CD4-positive, alpha-beta memory T cell (primary cell): ENCODE data around the gene PODNL1. TPM values are rescaled to one million over a fixed set of nuclear protein-coding genes. Genes with fewer than 3 reads are reported as not detected.

ENCODE experiments used
- CTCF ChIA-PET: fragments of 350-600 bp; sonication (Branson Sonifier 250); formaldehyde crosslinking; loops from one replicate; lab custom pipeline; 2021; ENCODE audit warnings: inconsistent platforms; ENCODE audit not compliant: partially characterized antibody; lab: Charles Lee
- POLR2A ChIA-PET: fragments of 350-600 bp; sonication (Branson Sonifier 250); formaldehyde crosslinking; loops from one replicate; lab custom pipeline; 2021; ENCODE audit not compliant: partially characterized antibody; lab: Charles Lee
- DNase-seq, 5 donors: peaks; one replicate each; pipeline versions ENCODE4 v3.0.0 to v3.0.0-alpha.2; 2020 to 2022; ENCODE audit warnings: mixed read lengths in 1 of 5
- H3K27ac ChIP-seq: one replicate; pipeline ENCODE4 v1.7.0; 2013; ENCODE audit warnings: low read depth, low read length
- H3K27me3 ChIP-seq: 2 replicates; pipeline ENCODE4 v1.7.0; 2013; ENCODE audit warnings: mild to moderate bottlenecking, low read length, moderate library complexity; ENCODE audit not compliant: insufficient read depth
- H3K36me3 ChIP-seq: 2 replicates; pipeline ENCODE4 v1.7.0; 2013; ENCODE audit warnings: mild to moderate bottlenecking, low read length, moderate library complexity; ENCODE audit not compliant: insufficient read depth
- H3K4me1 ChIP-seq: 2 replicates; pipeline ENCODE4 v1.7.0; 2013; ENCODE audit warnings: mild to moderate bottlenecking, low read length, moderate library complexity; ENCODE audit not compliant: insufficient read depth
- H3K4me3 ChIP-seq, 2 donors: one replicate each; pipeline ENCODE4 v1.7.0; 2013; ENCODE audit warnings: low read length in 2 of 2, mild to moderate bottlenecking in 1 of 2
- H3K9me3 ChIP-seq, 2 donors: one replicate each; pipeline ENCODE4 v1.7.0; 2013; ENCODE audit warnings: low read length in 2 of 2, control low read depth in 1 of 2; ENCODE audit not compliant: control insufficient read depth in 1 of 2
- H3K27ac Mint-ChIP-seq, 7 donors: one replicate each; pipeline ENCODE4 v1.8.0; 2020 to 2021; ENCODE audit warnings: mixed read lengths in 7 of 7, mild to moderate bottlenecking in 6 of 7, inconsistent platforms in 3 of 7, moderate library complexity in 3 of 7
- H3K27me3 Mint-ChIP-seq, 2 donors: one replicate each; pipeline ENCODE4 v1.8.0; 2020 to 2021; ENCODE audit warnings: mixed read lengths in 2 of 2
- H3K36me3 Mint-ChIP-seq, 2 donors: one replicate each; pipeline ENCODE4 v1.8.0; 2020 to 2021; ENCODE audit warnings: mixed read lengths in 2 of 2, inconsistent platforms in 1 of 2, mild to moderate bottlenecking in 1 of 2
- H3K4me1 Mint-ChIP-seq, 4 donors: one replicate each; pipeline ENCODE4 v1.8.0; 2020 to 2021; ENCODE audit warnings: mixed read lengths in 4 of 4, mild to moderate bottlenecking in 1 of 4
- H3K4me3 Mint-ChIP-seq, 8 donors: one replicate each; pipeline ENCODE4 v1.8.0; 2020 to 2021; ENCODE audit warnings: mixed read lengths in 8 of 8, mild to moderate bottlenecking in 7 of 8, moderate library complexity in 6 of 8, inconsistent platforms in 3 of 8
- H3K9me3 Mint-ChIP-seq, 8 donors: one replicate each; pipeline ENCODE4 v1.8.0; 2020 to 2021; ENCODE audit warnings: mixed read lengths in 8 of 8, mild to moderate bottlenecking in 5 of 8, inconsistent platforms in 3 of 8, moderate library complexity in 1 of 8
- intact Hi-C: fragments of 100-400 bp; cut with micrococcal nuclease; formaldehyde crosslinking; loops from one replicate; pipeline ENCODE4 v1.15.1; 2023
- polyA plus RNA-seq, 2 donors: library from polyadenylated mRNA; unstranded; fragments of 300-500 nt; fragmentation: Illumina TruSeq; gene quantifications; one replicate each; pipeline ENCODE4 v1.2.3, GENCODE V29; 2021
- total RNA-seq, 2 experiments: library from RNA; stranded (reverse); gene quantifications; one replicate each; pipeline ENCODE4 v1.2.3, GENCODE V29; 2021

PODNL1 gene
- total and polyA plus RNA-seq, 4 experiments from 2014 or later: not detected

DNA sequence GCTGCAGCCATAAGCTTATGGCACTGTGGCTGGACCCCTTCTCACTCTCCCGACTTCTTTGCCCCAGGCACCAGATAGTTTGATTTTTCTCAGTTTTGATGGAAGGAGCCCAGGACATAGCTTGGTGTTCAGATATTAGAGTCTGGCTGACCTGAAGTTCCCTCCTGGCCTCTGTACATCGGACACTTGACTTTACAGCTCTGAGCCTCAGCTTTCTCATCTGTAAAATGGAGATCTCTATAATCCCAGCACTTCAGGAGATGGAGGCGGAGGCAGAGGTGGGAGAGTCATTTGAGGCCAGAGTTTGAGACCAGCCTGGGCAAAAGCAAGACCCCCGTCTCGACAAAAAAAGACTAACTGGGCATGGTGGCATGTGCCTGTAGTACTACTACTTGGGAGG lies 31.3 kb downstream of the PODNL1 start:
- Histone ChIP-seq H3K36me3 (no peaks in the 10 kb centered on the region), H3K27me3 (no peaks in the 10 kb centered on the region), H3K27ac (peak overlapping the region; percentile 77), H3K4me3 (peak overlapping the region; percentile 24 to 79), H3K4me1 (peaks cover 15% of the 10 kb centered on the region), H3K9me3 (no peaks in the 10 kb centered on the region)
- H3K4me1 Mint-ChIP-seq: peaks cover 10 to 21% (median 13%) of the 10 kb centered on the region in 4 donors
- DNase-seq: no peak
- peak overlapping the region; percentile 77 to 89 (median 80) for H3K4me3 Mint-ChIP-seq
- peaks cover 0 to 18% of the 10 kb centered on the region in 2 donors for H3K36me3 Mint-ChIP-seq
- H3K9me3 Mint-ChIP-seq: no peaks in the 10 kb centered on the region
- peak overlapping the region in 5 of 7 donors; percentile 62 to 89 (median 79) for H3K27ac Mint-ChIP-seq
- intact Hi-C loops: loop anchor here (1.0 to 5.0 kb wide), 3 partner anchors 45 to 99 kb away; partner anchors contain the start of genes DCAF15 and RFX1
- H3K27me3 Mint-ChIP-seq: no peaks in the 10 kb centered on the region
- POLR2A ChIA-PET: interaction anchor here (0.9 to 3.1 kb wide), 6 partner anchors 25 to 174 kb away, joined by 3 to 24 read pairs (median 6); partner anchors contain the start of genes DCAF15, IL27RA and RFX1
- CTCF ChIA-PET: interaction anchor here (0.9 to 1.6 kb wide), 4 partner anchors 141 to 230 kb away, joined by 3 to 5 read pairs (median 4); partner anchors contain the start of gene ASF1B

DNA sequence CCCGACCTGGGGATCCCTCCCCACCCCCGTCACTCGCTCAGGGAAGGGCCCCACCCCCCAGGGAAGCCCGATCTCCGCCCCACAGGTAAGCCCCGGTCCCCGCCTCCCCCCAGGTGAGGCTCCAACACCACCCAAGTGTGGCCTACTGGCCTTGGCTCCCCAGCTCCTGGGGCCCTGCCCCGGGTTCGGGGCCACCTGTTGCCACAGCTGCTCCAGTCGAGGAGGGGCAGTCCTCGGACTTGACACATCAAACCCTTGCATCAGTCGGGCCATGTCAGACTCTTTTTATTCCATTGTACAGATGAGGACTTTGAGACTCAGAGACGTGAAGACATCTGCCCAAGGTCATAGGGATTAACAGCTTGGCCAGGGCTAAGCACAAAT lies 31.7 kb downstream of the PODNL1 start:
- Mint-ChIP-seq H3K36me3 (peaks cover 0 to 18% of the 10 kb centered on the region in 2 donors), H3K4me1 (peaks cover 10 to 21% (median 13%) of the 10 kb centered on the region in 4 donors), H3K27ac (peak overlapping the region in 5 of 7 donors; percentile 62 to 89 (median 79)), H3K27me3 (no peaks in the 10 kb centered on the region), H3K4me3 (peak overlapping the region; percentile 77 to 89 (median 80)), H3K9me3 (no peaks in the 10 kb centered on the region)
- Histone ChIP-seq H3K36me3 (no peaks in the 10 kb centered on the region), H3K4me3 (peak overlapping the region; percentile 24 to 79), H3K27ac (peak overlapping the region; percentile 77), H3K9me3 (no peaks in the 10 kb centered on the region), H3K27me3 (no peaks in the 10 kb centered on the region), H3K4me1 (peaks cover 15% of the 10 kb centered on the region)
- POLR2A ChIA-PET: interaction anchor here (0.9 to 3.1 kb wide), 6 partner anchors 25 to 174 kb away, joined by 3 to 24 read pairs (median 6); partner anchors contain the start of genes DCAF15, IL27RA and RFX1
- CTCF ChIA-PET: interaction anchor here (0.9 to 1.6 kb wide), 4 partner anchors 142 to 230 kb away, joined by 3 to 5 read pairs (median 4); partner anchors contain the start of gene ASF1B
- intact Hi-C loops: loop anchor here (1.0 to 5.0 kb wide), 3 partner anchors 46 to 100 kb away; partner anchors contain the start of genes DCAF15 and RFX1
- peak in 2 of 5 donors; percentile 30 to 60 for DNase-seq

DNA sequence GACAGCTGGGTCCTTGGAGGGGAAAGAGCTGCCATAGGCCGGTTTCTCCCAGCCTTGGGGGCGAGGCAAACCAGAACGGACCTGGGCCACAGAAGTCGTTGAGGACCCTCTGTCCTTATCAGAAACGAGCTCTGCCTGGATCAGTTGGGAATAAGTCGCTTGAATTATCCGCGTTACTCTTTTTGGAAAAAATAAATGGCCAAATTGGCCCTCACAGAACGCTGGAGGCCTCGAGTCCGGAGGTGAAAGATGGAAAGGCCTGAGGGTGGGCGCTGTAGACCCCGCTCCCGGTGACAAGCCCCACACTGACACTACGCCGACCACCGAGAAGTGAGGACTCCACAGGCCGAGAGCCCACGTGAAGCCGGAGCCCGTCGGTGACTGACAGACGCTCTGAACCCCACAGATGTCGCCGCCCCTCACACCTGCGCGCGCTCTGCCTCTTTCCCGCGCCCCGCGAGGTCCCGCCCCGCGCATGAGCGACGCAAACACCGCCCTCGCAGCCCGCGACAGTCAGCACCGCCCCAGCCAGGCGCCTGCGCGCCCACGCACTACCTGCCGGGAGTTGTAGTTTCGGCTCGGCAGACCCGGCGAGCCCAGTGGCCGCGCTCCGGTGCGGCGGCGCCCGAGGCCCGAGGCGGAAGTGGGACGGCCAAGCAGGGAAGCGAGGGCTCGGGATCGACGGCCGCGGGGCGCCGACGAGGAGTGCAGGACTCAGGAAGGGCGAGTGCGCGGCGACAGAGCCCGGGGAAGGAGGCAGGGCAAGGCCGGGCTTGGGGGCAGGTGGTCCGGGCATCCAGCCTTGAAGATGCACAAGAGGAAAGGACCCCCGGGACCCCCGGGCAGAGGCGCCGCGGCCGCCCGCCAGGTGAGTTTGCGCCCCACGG lies 32.3 kb downstream of the PODNL1 start, which contains the start of the genes BRME1 and CC2D1A:
Gene BRME1, minus strand, starts transcription at position 484 of the 887 bp plus-strand sequence. CDS start 1,225 bp downstream, outside the sequence.
Gene CC2D1A, plus strand, starts transcription at position 568 of the 887 bp plus-strand sequence. Its CDS starts 241 bp downstream, at position 809.
- H3K27ac Mint-ChIP-seq: peak within 1 kb of the TSS; percentile 73 to 98 (median 94)
- Histone ChIP-seq H3K27ac (peak within 1 kb of the TSS; percentile 77), H3K4me1 (peaks cover 15% of the 10 kb centered on the region), H3K36me3 (no peaks in the 10 kb centered on the region), H3K9me3 (no peaks in the 10 kb centered on the region), H3K4me3 (peak within 1 kb of the TSS; percentile 34 to 79), H3K27me3 (no peaks in the 10 kb centered on the region)
- peaks cover 0 to 14% of the 10 kb centered on the region in 2 donors for H3K36me3 Mint-ChIP-seq
- no peaks in the 10 kb centered on the region for H3K9me3 Mint-ChIP-seq
- no peaks in the 10 kb centered on the region for H3K27me3 Mint-ChIP-seq
- DNase-seq: peak; percentile 91 to 92 (median 92)
- peak within 1 kb of the TSS; percentile 82 to 93 (median 88) for H3K4me3 Mint-ChIP-seq
- ChIA-PET POLR2A (interaction anchor here (0.6 to 3.1 kb wide), 7 partner anchors 24 to 1253 kb away, joined by 3 to 24 read pairs (median 4); partner anchors contain the start of genes C19orf53, IL27RA and RFX1), CTCF (interaction anchor here (0.7 to 1.6 kb wide), 5 partner anchors 27 to 231 kb away, joined by 3 to 5 read pairs (median 4); partner anchors contain the start of gene ASF1B)
- H3K4me1 Mint-ChIP-seq: peaks cover 10 to 21% (median 13%) of the 10 kb centered on the region in 4 donors
- intact Hi-C loops: loop anchor here (1.0 to 5.0 kb wide), 3 partner anchors 46 to 100 kb away; partner anchors contain the start of genes DCAF15 and RFX1

DNA sequence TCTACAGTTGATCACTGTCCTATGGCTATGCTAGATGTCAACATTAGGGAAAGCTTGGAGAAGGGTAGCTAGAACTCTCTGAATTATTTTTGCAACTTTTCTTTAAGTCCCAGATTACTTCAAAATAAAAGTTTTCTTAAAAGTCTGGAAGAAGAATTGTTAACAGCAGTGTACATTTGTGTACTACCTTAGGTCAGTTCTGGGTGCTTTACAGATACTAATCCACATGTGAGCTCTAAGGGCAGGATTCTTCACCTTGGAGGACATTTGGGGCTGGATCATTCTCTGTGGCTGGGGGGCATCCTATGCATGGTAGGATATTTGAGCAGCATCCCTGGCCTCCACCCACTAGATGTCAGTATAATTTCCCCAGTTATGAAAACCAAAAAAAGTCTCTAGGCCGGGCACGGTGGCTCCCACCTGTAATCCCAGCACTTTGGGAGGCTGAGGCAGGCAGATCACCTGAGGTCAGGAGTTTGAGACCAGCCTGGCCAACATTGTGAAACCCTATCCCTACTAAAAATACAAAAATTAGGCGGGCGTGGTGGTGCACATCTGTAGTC lies 35.1 kb downstream of the PODNL1 start:
- peaks cover 0 to 4% of the 10 kb centered on the region in 2 donors for H3K36me3 Mint-ChIP-seq
- ChIA-PET CTCF (interaction anchor here (0.8 to 2.5 kb wide), 13 partner anchors 13 to 170 kb away, joined by 3 to 15 read pairs (median 6); partner anchors contain the start of gene MISP3), POLR2A (interaction anchor here (0.6 to 1.1 kb wide), 4 partner anchors 10 to 168 kb away, joined by 3 to 5 read pairs (median 4); partner anchors contain the start of gene IL27RA)
- Histone ChIP-seq H3K4me1 (peaks cover 15% of the 10 kb centered on the region), H3K27me3 (no peaks in the 10 kb centered on the region), H3K36me3 (no peaks in the 10 kb centered on the region), H3K9me3 (no peaks in the 10 kb centered on the region), H3K27ac (no peak overlapping the region), H3K4me3 (no peak overlapping the region)
- H3K9me3 Mint-ChIP-seq: no peaks in the 10 kb centered on the region
- peak overlapping the region in 4 of 7 donors; percentile 3 to 70 (median 49) for H3K27ac Mint-ChIP-seq
- H3K4me3 Mint-ChIP-seq: peak overlapping the region in 1 of 8 donors; percentile 39
- H3K4me1 Mint-ChIP-seq: peaks cover 10 to 21% (median 13%) of the 10 kb centered on the region in 4 donors
- no peaks in the 10 kb centered on the region for H3K27me3 Mint-ChIP-seq
- intact Hi-C loops: loop anchor here (1.0 to 2.0 kb wide), 5 partner anchors 23 to 170 kb away; no protein-coding TSS in a partner anchor
- peak in 3 of 5 donors; percentile 31 to 37 (median 35) for DNase-seq

DNA sequence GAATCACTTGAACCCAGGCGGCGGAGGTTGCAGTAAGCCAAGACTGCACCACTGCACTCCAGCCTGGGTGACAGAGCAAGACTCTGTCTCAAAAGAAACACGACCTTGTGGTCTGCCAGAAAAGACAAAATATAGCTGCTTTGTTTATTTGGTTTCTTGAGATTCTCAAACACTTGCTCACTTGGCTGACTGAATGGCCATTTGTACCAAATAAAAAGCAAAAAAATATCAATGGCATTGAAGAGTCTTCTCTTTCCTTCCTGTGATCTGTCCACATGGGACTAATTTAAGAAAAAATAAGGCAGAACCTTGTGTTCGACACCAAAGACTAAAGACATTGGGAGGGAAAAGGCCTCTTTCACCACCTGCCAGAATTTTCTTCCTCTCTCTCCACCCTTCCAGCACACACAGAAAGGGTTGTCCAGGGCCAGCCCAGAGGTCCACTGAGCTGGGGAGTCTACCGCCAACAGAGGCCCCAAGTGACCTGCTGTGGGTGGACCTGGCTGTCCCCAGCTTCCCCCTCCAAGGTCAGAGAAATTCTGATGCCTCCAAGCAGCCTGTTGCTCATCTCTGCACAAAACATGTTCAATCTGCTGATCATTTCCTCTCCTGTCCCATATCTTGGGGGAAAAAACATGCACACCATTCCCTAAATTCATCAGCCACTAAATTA lies 38.2 kb downstream of the PODNL1 start:
- Histone ChIP-seq H3K4me3 (no peak overlapping the region), H3K4me1 (no peaks in the 10 kb centered on the region), H3K36me3 (no peaks in the 10 kb centered on the region), H3K27ac (no peak overlapping the region), H3K9me3 (no peaks in the 10 kb centered on the region), H3K27me3 (no peaks in the 10 kb centered on the region)
- H3K9me3 Mint-ChIP-seq: no peaks in the 10 kb centered on the region
- H3K4me1 Mint-ChIP-seq: peaks cover 0 to 5% (median 1%) of the 10 kb centered on the region in 4 donors
- intact Hi-C loops: no loop called here
- no peak overlapping the region for H3K4me3 Mint-ChIP-seq
- ChIA-PET POLR2A (interaction anchor here (0.7 to 1.3 kb wide), 3 partner anchors 10 to 317 kb away, joined by 3 read pairs; partner anchors contain the start of gene IL27RA), CTCF (interaction anchor here (1.3 to 1.4 kb wide), 2 partner anchors 16 to 151 kb away, joined by 3 read pairs; no protein-coding TSS in a partner anchor)
- DNase-seq: no peak
- H3K27me3 Mint-ChIP-seq: no peaks in the 10 kb centered on the region
- H3K27ac Mint-ChIP-seq: peak overlapping the region in 1 of 7 donors; percentile 60
- no peaks in the 10 kb centered on the region for H3K36me3 Mint-ChIP-seq

DNA sequence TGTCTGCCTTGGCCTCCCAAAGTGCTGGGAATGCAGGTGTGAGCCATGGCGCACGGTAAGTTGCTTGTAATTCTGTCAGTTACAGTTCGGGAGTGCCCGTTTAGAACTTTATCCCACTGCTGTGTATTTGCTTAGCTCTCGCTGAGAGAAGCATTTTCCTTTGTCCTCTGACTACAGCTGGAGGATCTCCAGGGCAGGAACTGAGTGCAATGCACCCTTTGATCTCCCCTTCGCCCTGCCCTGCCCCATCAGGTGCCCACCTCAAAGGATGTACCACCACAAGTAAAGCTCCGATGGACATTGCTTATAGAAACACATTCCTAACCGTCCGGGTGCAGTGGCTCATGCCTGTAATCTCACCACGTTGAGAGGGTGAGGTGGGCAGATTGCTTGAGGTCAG lies 38.8 kb downstream of the PODNL1 start:
- DNase-seq: no peak
- Mint-ChIP-seq H3K27ac (peak overlapping the region in 1 of 7 donors; percentile 36), H3K4me1 (peaks cover 0 to 3% (median 0%) of the 10 kb centered on the region in 4 donors), H3K4me3 (no peak overlapping the region), H3K36me3 (no peaks in the 10 kb centered on the region), H3K9me3 (no peaks in the 10 kb centered on the region), H3K27me3 (no peaks in the 10 kb centered on the region)
- H3K4me3 ChIP-seq: no peak overlapping the region
- ChIA-PET POLR2A (interaction anchor here (1.2 to 1.3 kb wide), 2 partner anchors 10 to 133 kb away, joined by 3 to 5 read pairs; partner anchors contain the start of gene IL27RA), CTCF (interaction anchor here (1.1 to 1.3 kb wide), 4 partner anchors 17 to 160 kb away, joined by 3 to 4 read pairs (median 3); no protein-coding TSS in a partner anchor)
- no peaks in the 10 kb centered on the region for H3K9me3 ChIP-seq
- H3K27me3 ChIP-seq: no peaks in the 10 kb centered on the region
- intact Hi-C loops: no loop called here
- no peaks in the 10 kb centered on the region for H3K36me3 ChIP-seq
- no peaks in the 10 kb centered on the region for H3K4me1 ChIP-seq
- no peak overlapping the region for H3K27ac ChIP-seq
